PC-9 (cell line): ENCODE data around the gene SIRPA.

Experiments
- EZH2 ChIP-seq: fragments of 200-600 bp; sonication (generic); IDR thresholded peaks from 2 replicates; pipeline ENCODE4 v1.8.0; 2017; ENCODE audit warnings: antibody characterized with exemption, low read depth
- TF ChIP-seq, protein P1 (sequence below): fragments of 200-600 bp; sonication (generic); conservative IDR thresholded peaks from 2 replicates; pipeline ENCODE4 v1.6.1; 2017; ENCODE audit warnings: mixed run types, antibody characterized with exemption, mild to moderate bottlenecking, moderate library complexity

DNA sequence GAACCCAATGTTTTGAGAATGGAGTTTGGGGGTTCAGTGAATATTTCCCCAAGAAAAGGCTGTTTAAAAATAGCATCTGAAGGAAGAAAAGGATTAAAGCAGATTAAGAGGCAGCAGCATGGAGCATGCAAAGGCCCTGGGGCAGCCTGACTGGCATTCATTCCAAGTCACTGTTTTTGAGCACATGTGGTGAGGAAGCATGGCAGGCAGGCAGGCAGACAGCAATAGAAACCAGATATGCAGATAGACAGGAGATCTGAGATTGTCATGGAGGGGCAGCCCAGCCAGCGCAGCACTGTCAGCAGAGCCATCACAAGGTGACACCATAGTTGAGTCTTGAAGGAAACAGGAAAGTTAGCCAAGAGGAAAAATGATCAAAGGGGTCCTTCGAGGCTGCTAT lies 37.8 kb downstream of the SIRPA start:
- TF ChIP-seq EZH2 = no peak
- TF ChIP-seq, protein P1, sequence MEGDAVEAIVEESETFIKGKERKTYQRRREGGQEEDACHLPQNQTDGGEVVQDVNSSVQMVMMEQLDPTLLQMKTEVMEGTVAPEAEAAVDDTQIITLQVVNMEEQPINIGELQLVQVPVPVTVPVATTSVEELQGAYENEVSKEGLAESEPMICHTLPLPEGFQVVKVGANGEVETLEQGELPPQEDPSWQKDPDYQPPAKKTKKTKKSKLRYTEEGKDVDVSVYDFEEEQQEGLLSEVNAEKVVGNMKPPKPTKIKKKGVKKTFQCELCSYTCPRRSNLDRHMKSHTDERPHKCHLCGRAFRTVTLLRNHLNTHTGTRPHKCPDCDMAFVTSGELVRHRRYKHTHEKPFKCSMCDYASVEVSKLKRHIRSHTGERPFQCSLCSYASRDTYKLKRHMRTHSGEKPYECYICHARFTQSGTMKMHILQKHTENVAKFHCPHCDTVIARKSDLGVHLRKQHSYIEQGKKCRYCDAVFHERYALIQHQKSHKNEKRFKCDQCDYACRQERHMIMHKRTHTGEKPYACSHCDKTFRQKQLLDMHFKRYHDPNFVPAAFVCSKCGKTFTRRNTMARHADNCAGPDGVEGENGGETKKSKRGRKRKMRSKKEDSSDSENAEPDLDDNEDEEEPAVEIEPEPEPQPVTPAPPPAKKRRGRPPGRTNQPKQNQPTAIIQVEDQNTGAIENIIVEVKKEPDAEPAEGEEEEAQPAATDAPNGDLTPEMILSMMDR = no peak
